Panc1 (cell line): ENCODE results near the gene TWF2.

ENCODE experiments used
- CTCF ChIP-seq: fragments of 450-650 bp; IDR thresholded peaks from 2 replicates; pipeline ENCODE4 v1.5.1; 2017; ENCODE audit warnings: mild to moderate bottlenecking
- POLR2AphosphoS5 ChIP-seq: IDR thresholded peaks from 2 replicates; pipeline ENCODE4 v1.6.1; 2012; ENCODE audit warnings: mild to moderate bottlenecking, low read depth, low read length, moderate library complexity
- TCF7L2 ChIP-seq: IDR thresholded peaks from 2 replicates; pipeline ENCODE4 v1.6.1; 2011; ENCODE audit warnings: mild to moderate bottlenecking, low read depth, low read length, inconsistent platforms

GRCh38 chr3:52182196-52182595 lies 56.8 kb downstream of the TWF2 start:
- TF ChIP-seq CTCF (no peak), POLR2AphosphoS5 (no peak), TCF7L2 (no peak)
